OCI-LY3 (cell line): ENCODE measurements around the gene MSMO1.
A peak's percentile ranks its signal among the peaks of the same experiment; 100 is the strongest.

Experiments used
- H2AFZ ChIP-seq: fragments of 200-600, 300-600 bp; shearing (Covaris generic); 2 replicates; pipeline ENCODE4 v1.6.0; 2014; ENCODE audit warnings: antibody characterized with exemption, low read depth, low read length
- H3K27ac ChIP-seq: fragments of 200-600, 300-600 bp; sonication (generic); 2 replicates; pipeline ENCODE4 v1.5.1; 2014; ENCODE audit warnings: mild to moderate bottlenecking, low read length, moderate library complexity, mixed read lengths
- H3K27me3 ChIP-seq: fragments of 200-600, 300-600 bp; sonication (generic); 2 replicates; pipeline ENCODE4 v1.6.1; 2014; ENCODE audit warnings: low read depth, low read length, mixed read lengths
- H3K36me3 ChIP-seq: fragments of 200-600, 300-600 bp; sonication (generic); replicated peaks from 2 replicates; pipeline ENCODE3; 2014; ENCODE audit warnings: low read depth, low read length, mixed read lengths
- H3K4me1 ChIP-seq: fragments of 300-600, 200-600 bp; sonication (generic); 2 replicates; pipeline ENCODE4 v1.6.1; 2014; ENCODE audit warnings: low read length, mixed read lengths
- H3K4me2 ChIP-seq: fragments of 200-600, 300-600 bp; sonication (generic); 2 replicates; pipeline ENCODE4 v1.6.1; 2014; ENCODE audit warnings: low read length, mixed read lengths
- H3K4me3 ChIP-seq: fragments of 300-600, 200-600 bp; sonication (generic); 2 replicates; pipeline ENCODE4 v1.5.1; 2014; ENCODE audit warnings: antibody characterized with exemption, mild to moderate bottlenecking, low read length, moderate library complexity
- H3K79me2 ChIP-seq: fragments of 300-600, 200-600 bp; shearing (Covaris generic); 2 replicates; pipeline ENCODE4 v1.6.1; 2014; ENCODE audit warnings: mild to moderate bottlenecking, low read length, mixed read lengths
- H3K9ac ChIP-seq: fragments of 300-600, 200-600 bp; shearing (Covaris generic); 2 replicates; pipeline ENCODE4 v1.6.0; 2014; ENCODE audit warnings: mild to moderate bottlenecking, low read length, moderate library complexity
- H3K9me3 ChIP-seq: fragments of 200-600, 300-600 bp; shearing (Covaris generic); 2 replicates; pipeline ENCODE4 v1.6.1; 2014; ENCODE audit warnings: low read length, mixed read lengths; ENCODE audit not compliant: insufficient read depth
- H4K20me1 ChIP-seq: fragments of 200-600, 300-600 bp; sonication (generic); 2 replicates; pipeline ENCODE4 v1.6.1; 2016; ENCODE audit warnings: low read length, mixed read lengths; ENCODE audit not compliant: insufficient read depth
- CTCF ChIP-seq: fragments of 200-600, 300-600 bp; sonication (generic); IDR thresholded peaks from 2 replicates; pipeline ENCODE4 v1.5.1; 2014; ENCODE audit warnings: antibody characterized with exemption, low read length, low read depth
- EZH2phosphoT487 ChIP-seq: fragments of 200-600 bp; shearing (Covaris generic); IDR thresholded peaks from 2 replicates; pipeline ENCODE4 v1.6.1; 2018; ENCODE audit warnings: antibody characterized with exemption, mixed run types, low read depth

Gene MSMO1

GRCh38 chr4:165294907-165295306 is 32.6 kb upstream of the MSMO1 start:
- H3K79me2 ChIP-seq: no peaks in the 10 kb centered on the region
- no peaks in the 10 kb centered on the region for H3K27me3 ChIP-seq
- peak overlapping the region; percentile 21; the same call in 1 of the 2 replicates for H3K27ac ChIP-seq
- H2AFZ ChIP-seq: peak overlapping the region; percentile 61; the same call in 1 of the 2 replicates
- peaks cover 6% of the 10 kb centered on the region for H3K36me3 ChIP-seq
- H3K9me3 ChIP-seq: no peaks in the 10 kb centered on the region
- no peak for TF ChIP-seq CTCF
- no peak for TF ChIP-seq EZH2phosphoT487
- peak overlapping the region; percentile 88 for H3K4me2 ChIP-seq
- peak overlapping the region; percentile 43; the same call in 1 of the 2 replicates for H3K9ac ChIP-seq
- H3K4me3 ChIP-seq: peak overlapping the region; percentile 69
- H3K4me1 ChIP-seq: peaks cover 17% of the 10 kb centered on the region
- 0 out of 2 replicates have a peak, but pooled peaks cover 4% of the 10 kb centered on the region for H4K20me1 ChIP-seq

- H3K79me2 ChIP-seq: no peaks in the 10 kb centered on the region
- no peak overlapping the region for H3K9ac ChIP-seq
- H3K27me3 ChIP-seq: no peaks in the 10 kb centered on the region
- no peak for TF ChIP-seq CTCF
- TF ChIP-seq EZH2phosphoT487: no peak
- peaks cover 6% of the 10 kb centered on the region for H3K36me3 ChIP-seq
- no peak overlapping the region for H2AFZ ChIP-seq
- no peak overlapping the region for H3K27ac ChIP-seq
- H4K20me1 ChIP-seq: 0 out of 2 replicates have a peak, but pooled peaks cover 4% of the 10 kb centered on the region
- H3K4me3 ChIP-seq: no peak overlapping the region
- peaks cover 22% of the 10 kb centered on the region for H3K4me1 ChIP-seq
- no peak overlapping the region for H3K4me2 ChIP-seq
- H3K9me3 ChIP-seq: no peaks in the 10 kb centered on the region
Observed at GRCh38 chr4:165297626-165298025, 29.8 kb upstream of the MSMO1 start.

GRCh38 chr4:165299399-165300060 is 27.9 kb upstream of the MSMO1 start:
- Histone ChIP-seq H3K36me3 (peaks cover 6% of the 10 kb centered on the region), H3K79me2 (no peaks in the 10 kb centered on the region), H2AFZ (no peak overlapping the region), H3K4me1 (peaks cover 16% of the 10 kb centered on the region), H3K9ac (no peak overlapping the region), H4K20me1 (0 out of 2 replicates have a peak, but pooled peaks cover 4% of the 10 kb centered on the region), H3K27me3 (no peaks in the 10 kb centered on the region), H3K9me3 (no peaks in the 10 kb centered on the region), H3K4me2 (no peak overlapping the region), H3K27ac (no peak overlapping the region), H3K4me3 (no peak overlapping the region)
- TF ChIP-seq EZH2phosphoT487: no peak

- Histone ChIP-seq H3K4me1 (peaks cover 5% of the 10 kb centered on the region), H3K4me2 (peak overlapping the region; percentile 37), H3K9me3 (no peaks in the 10 kb centered on the region), H3K4me3 (peak overlapping the region; percentile 18), H3K27me3 (no peaks in the 10 kb centered on the region), H3K9ac (no peak overlapping the region), H3K79me2 (no peaks in the 10 kb centered on the region), H2AFZ (no peak overlapping the region), H3K36me3 (peaks cover 6% of the 10 kb centered on the region), H4K20me1 (no peaks in the 10 kb centered on the region), H3K27ac (no peak overlapping the region)
- no peak for TF ChIP-seq CTCF
- TF ChIP-seq EZH2phosphoT487: no peak
Observed at GRCh38 chr4:165301833-165302232, 25.6 kb upstream of the MSMO1 start.
